Chondrocyte (in vitro differentiated cells): Measurements from ENCODE around the gene PRKAG3. TPM values are rescaled to one million over a fixed set of nuclear protein-coding genes. Genes with fewer than 3 reads are reported as not detected.
A peak's percentile ranks its signal among the peaks of the same experiment; 100 is the strongest.

Experiments
- DNase-seq: peaks from one replicate; pipeline ENCODE4 v3.0.0; 2021; ENCODE audit warnings: mixed read lengths, low spot score
- H3K27ac Mint-ChIP-seq: one replicate; pipeline ENCODE4 v1.8.0; 2021; ENCODE audit warnings: mild to moderate bottlenecking, moderate library complexity, mixed read lengths; ENCODE audit not compliant: unreplicated experiment
- H3K27me3 Mint-ChIP-seq: 2 replicates; pipeline ENCODE4 v1.8.0; 2021; ENCODE audit warnings: low read depth, mixed read lengths
- H3K36me3 Mint-ChIP-seq: 2 replicates; pipeline ENCODE4 v1.8.0; 2021; ENCODE audit warnings: low read depth, mixed read lengths
- H3K4me1 Mint-ChIP-seq: 2 replicates; pipeline ENCODE4 v1.8.0; 2021; ENCODE audit warnings: low read depth, mild to moderate bottlenecking, mixed read lengths
- H3K4me3 Mint-ChIP-seq: one replicate; pipeline ENCODE4 v1.8.0; 2021; ENCODE audit warnings: mild to moderate bottlenecking, moderate library complexity, mixed read lengths; ENCODE audit not compliant: unreplicated experiment
- H3K9me3 Mint-ChIP-seq: 2 replicates; pipeline ENCODE4 v1.8.0; 2021; ENCODE audit warnings: low read depth, mixed read lengths
- CTCF ChIP-seq: fragments of 200-600 bp; sonication (generic); IDR thresholded peaks from 2 replicates; pipeline ENCODE4 v1.5.0; 2021; ENCODE audit warnings: antibody characterized with exemption, mild to moderate bottlenecking, moderate library complexity
- total RNA-seq: library from RNA; stranded (reverse); gene quantifications from 3 replicates; pipeline ENCODE4 v1.2.1, GENCODE V29; 2021

Gene PRKAG3
- total RNA-seq, 1 donor from 2014 or later: not detected

GRCh38 chr2:218870984-218871344 is 39.4 kb upstream of the PRKAG3 start:
- H3K4me1 Mint-ChIP-seq: peaks cover 8% of the 10 kb centered on the region
- TF ChIP-seq CTCF: no peak
- H3K27ac Mint-ChIP-seq: no peak overlapping the region
- peaks cover 75% of the 10 kb centered on the region for H3K27me3 Mint-ChIP-seq
- no peak for DNase-seq
- no peaks in the 10 kb centered on the region for H3K9me3 Mint-ChIP-seq
- H3K4me3 Mint-ChIP-seq: no peak overlapping the region
- H3K36me3 Mint-ChIP-seq: no peaks in the 10 kb centered on the region

- Mint-ChIP-seq H3K9me3 (no peaks in the 10 kb centered on the region), H3K27ac (no peak overlapping the region), H3K36me3 (no peaks in the 10 kb centered on the region), H3K4me1 (peaks cover 8% of the 10 kb centered on the region), H3K4me3 (no peak overlapping the region), H3K27me3 (peaks cover 63% of the 10 kb centered on the region)
- TF ChIP-seq CTCF: no peak
- peak; percentile 34 for DNase-seq
These were observed 37.5 kb upstream of the PRKAG3 start for GRCh38 chr2:218869064-218869463.

GRCh38 chr2:218867900-218868299 is 36.3 kb upstream of the PRKAG3 start:
- H3K9me3 Mint-ChIP-seq: no peaks in the 10 kb centered on the region
- DNase-seq: peak; percentile 10
- peaks cover under 1% of the 10 kb centered on the region for H3K4me1 Mint-ChIP-seq
- no peak overlapping the region for H3K4me3 Mint-ChIP-seq
- H3K27me3 Mint-ChIP-seq: peaks cover 66% of the 10 kb centered on the region
- H3K27ac Mint-ChIP-seq: no peak overlapping the region
- no peaks in the 10 kb centered on the region for H3K36me3 Mint-ChIP-seq
- no peak for TF ChIP-seq CTCF

- Mint-ChIP-seq H3K4me1 (peaks cover 1% of the 10 kb centered on the region), H3K4me3 (no peak overlapping the region), H3K27me3 (peaks cover 67% of the 10 kb centered on the region), H3K36me3 (peaks cover 1% of the 10 kb centered on the region), H3K9me3 (no peaks in the 10 kb centered on the region), H3K27ac (no peak overlapping the region)
- TF ChIP-seq CTCF: no peak
- DNase-seq: peak; percentile 21
These were observed 34.4 kb upstream of the PRKAG3 start for GRCh38 chr2:218865999-218866398.

- Mint-ChIP-seq H3K4me1 (peaks cover 6% of the 10 kb centered on the region), H3K9me3 (no peaks in the 10 kb centered on the region), H3K27me3 (peaks cover 69% of the 10 kb centered on the region), H3K36me3 (peaks cover 1% of the 10 kb centered on the region), H3K27ac (no peak overlapping the region), H3K4me3 (no peak overlapping the region)
- TF ChIP-seq CTCF: no peak
- peak; percentile 43 for DNase-seq
These were observed 33.8 kb upstream of the PRKAG3 start for GRCh38 chr2:218865396-218865795.
